Activated CD4-positive, alpha-beta T cell treated with anti-CD3 and anti-CD28 coated beads, Interleukin-2, amount 10 ng/mL, durations not matched to agents 7 days and 5 days (primary cell): ENCODE data around the gene STK16. TPM values are rescaled to one million over a fixed set of nuclear protein-coding genes. Genes with fewer than 3 reads are reported as not detected.
A peak's percentile ranks its signal among the peaks of the same experiment; 100 is the strongest.

Experiments used
- CTCF ChIA-PET: fragments of 350-600 bp; sonication (Branson Sonifier 250); formaldehyde crosslinking; loops from one replicate; lab custom pipeline; 2021; ENCODE audit warnings: antibody characterized with exemption; lab: Charles Lee
- POLR2A ChIA-PET: fragments of 350-600 bp; sonication (Branson Sonifier 250); formaldehyde crosslinking; loops from one replicate; lab custom pipeline; 2021; ENCODE audit warnings: antibody characterized with exemption; lab: Charles Lee
- DNase-seq: peaks from one replicate; pipeline ENCODE4 v3.0.0-alpha.2; 2020
- H3K27ac Mint-ChIP-seq: one replicate; pipeline ENCODE4 v1.8.0; 2021; ENCODE audit warnings: mild to moderate bottlenecking, moderate library complexity, mixed read lengths
- H3K27me3 Mint-ChIP-seq: one replicate; pipeline ENCODE4 v1.8.0; 2021; ENCODE audit warnings: mixed read lengths
- H3K36me3 Mint-ChIP-seq: one replicate; pipeline ENCODE4 v1.8.0; 2021; ENCODE audit warnings: low read depth, mixed read lengths
- H3K4me1 Mint-ChIP-seq: one replicate; pipeline ENCODE4 v1.8.0; 2021; ENCODE audit warnings: mixed read lengths
- H3K4me3 Mint-ChIP-seq: one replicate; pipeline ENCODE4 v1.8.0; 2021; ENCODE audit warnings: mild to moderate bottlenecking, moderate library complexity, mixed read lengths
- H3K9me3 Mint-ChIP-seq: one replicate; pipeline ENCODE4 v1.8.0; 2021; ENCODE audit warnings: mixed read lengths
- microRNA-seq: library from miRNA; unstranded; fragments of <30 nt; microRNA quantifications from one replicate; pipeline ENCODE4 v1.2.0, GENCODE V29; 2021; ENCODE audit warnings: borderline microRNAs expressed, borderline replicate concordance
- total RNA-seq, 2 experiments: library from RNA; stranded (reverse); gene quantifications; one replicate each; pipeline ENCODE4 v1.2.3, GENCODE V29; 2021

Gene STK16
- total RNA-seq, 2 experiments from 2014 or later = 33.0 to 33.5 TPM

- H3K36me3 Mint-ChIP-seq = no peaks in the 10 kb centered on the region
- POLR2A ChIA-PET = interaction anchor here (0.6 to 1.5 kb wide), 2 partner anchors 40 to 118 kb away, joined by 4 read pairs; partner anchors contain the start of genes CNPPD1 and TUBA4A
- H3K27ac Mint-ChIP-seq = peak overlapping the region; percentile 77
- H3K9me3 Mint-ChIP-seq = no peaks in the 10 kb centered on the region
- CTCF ChIA-PET = interaction anchor here (0.5 to 10.7 kb wide), 68 partner anchors 9 to 624 kb away, joined by 3 to 194 read pairs (median 5); partner anchors contain the start of genes ABCB6, ANKZF1, ATG9A and CFAP65
- H3K27me3 Mint-ChIP-seq = peaks cover 13% of the 10 kb centered on the region
- H3K4me3 Mint-ChIP-seq = peak overlapping the region; percentile 67
- DNase-seq = peak; percentile 88
- H3K4me1 Mint-ChIP-seq = peaks cover 31% of the 10 kb centered on the region
Observed at GRCh38 chr2:219294356-219295351, 49.4 kb downstream of the STK16 start.

- DNase-seq = no peak
- H3K27ac Mint-ChIP-seq = no peak overlapping the region
- H3K4me3 Mint-ChIP-seq = no peak overlapping the region
- H3K27me3 Mint-ChIP-seq = peaks cover 20% of the 10 kb centered on the region
- ChIA-PET POLR2A (interaction anchor here (1.5 kb wide), 1 partner anchor 42 kb away, joined by 4 read pairs; the partner anchor contains the start of gene TUBA4A), CTCF (interaction anchor here (1.0 to 10.7 kb wide), 16 partner anchors 9 to 400 kb away, joined by 3 to 194 read pairs (median 6); partner anchors contain the start of genes CNPPD1, DNAJB2, NHEJ1 and PTPRN)
- no peaks in the 10 kb centered on the region for H3K9me3 Mint-ChIP-seq
- H3K4me1 Mint-ChIP-seq = peaks cover 31% of the 10 kb centered on the region
- no peaks in the 10 kb centered on the region for H3K36me3 Mint-ChIP-seq
Observed at GRCh38 chr2:219296142-219296541, 50.9 kb downstream of the STK16 start.

DNA sequence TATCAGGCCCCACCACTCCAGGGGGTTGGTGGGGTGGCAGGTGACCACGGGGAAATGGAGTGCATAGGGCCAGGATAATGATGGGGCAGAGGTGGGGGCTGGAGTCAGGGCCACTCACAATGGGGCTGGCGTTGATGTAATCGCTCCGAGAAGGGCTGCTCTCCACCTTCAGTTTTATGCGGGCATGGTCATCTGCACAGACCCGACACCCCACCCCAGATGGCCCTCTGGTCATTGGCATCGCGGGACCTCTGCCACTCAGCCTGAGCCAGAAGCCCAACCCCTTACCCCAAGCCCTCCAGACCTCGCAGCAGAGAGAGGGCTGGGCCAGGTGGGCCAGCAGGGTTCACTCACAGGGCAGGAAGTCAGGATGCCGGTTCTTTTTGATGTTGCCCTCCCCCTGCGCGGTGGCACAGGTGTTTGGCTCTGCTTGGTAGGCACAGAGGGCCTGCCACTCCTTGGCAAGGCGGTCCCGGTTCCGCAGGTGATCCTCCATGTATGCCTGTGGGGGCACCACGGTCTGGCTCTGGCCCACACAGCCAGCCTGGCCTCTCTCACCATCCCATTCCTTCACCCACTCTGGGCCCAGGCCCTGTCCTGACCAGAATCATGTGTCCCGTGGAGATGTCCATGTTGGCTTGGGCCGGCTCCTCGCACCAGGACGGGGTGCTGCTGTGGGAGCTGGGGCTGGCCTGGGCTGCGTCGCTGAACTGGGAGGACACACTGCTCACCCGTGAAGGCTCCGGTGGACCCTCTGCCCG lies 51.5 kb downstream of the STK16 start:
- Mint-ChIP-seq H3K27me3 (peaks cover 23% of the 10 kb centered on the region), H3K4me1 (peaks cover 31% of the 10 kb centered on the region), H3K27ac (no peak overlapping the region), H3K4me3 (no peak overlapping the region), H3K36me3 (no peaks in the 10 kb centered on the region), H3K9me3 (no peaks in the 10 kb centered on the region)
- CTCF ChIA-PET = interaction anchor here (1.0 to 10.7 kb wide), 8 partner anchors 15 to 141 kb away, joined by 3 to 194 read pairs (median 16); partner anchors contain the start of genes CNPPD1, DNAJB2, NHEJ1 and TUBA4A
- POLR2A ChIA-PET = no interaction called here
- DNase-seq = peak; percentile 17

- POLR2A ChIA-PET = no interaction called here
- H3K9me3 Mint-ChIP-seq = no peaks in the 10 kb centered on the region
- peaks cover 31% of the 10 kb centered on the region for H3K4me1 Mint-ChIP-seq
Observed at GRCh38 chr2:219297766-219298456, 52.6 kb downstream of the STK16 start.

GRCh38 chr2:219298759-219299371 lies 53.6 kb downstream of the STK16 start:
- DNase-seq = peak; percentile 87
- ChIA-PET CTCF (interaction anchor here (0.9 to 10.7 kb wide), 8 partner anchors 8 to 139 kb away, joined by 3 to 194 read pairs (median 4); partner anchors contain the start of genes ABCB6 and DNAJB2), POLR2A (no interaction called here)
- Mint-ChIP-seq H3K9me3 (no peaks in the 10 kb centered on the region), H3K27ac (no peak overlapping the region), H3K27me3 (peaks cover 32% of the 10 kb centered on the region), H3K4me3 (no peak overlapping the region), H3K36me3 (no peaks in the 10 kb centered on the region), H3K4me1 (peaks cover 29% of the 10 kb centered on the region)

More at GRCh38 chr2:219297766-219298456, 52.6 kb downstream of the STK16 start:
- CTCF ChIA-PET = interaction anchor here (0.8 to 10.7 kb wide), 7 partner anchors 18 to 142 kb away, joined by 3 to 194 read pairs (median 4); partner anchors contain the start of genes DNAJB2 and NHEJ1
- H3K36me3 Mint-ChIP-seq = no peaks in the 10 kb centered on the region
- DNase-seq = no peak
- H3K4me3 Mint-ChIP-seq = no peak overlapping the region
- peaks cover 26% of the 10 kb centered on the region for H3K27me3 Mint-ChIP-seq
- no peak overlapping the region for H3K27ac Mint-ChIP-seq

DNA sequence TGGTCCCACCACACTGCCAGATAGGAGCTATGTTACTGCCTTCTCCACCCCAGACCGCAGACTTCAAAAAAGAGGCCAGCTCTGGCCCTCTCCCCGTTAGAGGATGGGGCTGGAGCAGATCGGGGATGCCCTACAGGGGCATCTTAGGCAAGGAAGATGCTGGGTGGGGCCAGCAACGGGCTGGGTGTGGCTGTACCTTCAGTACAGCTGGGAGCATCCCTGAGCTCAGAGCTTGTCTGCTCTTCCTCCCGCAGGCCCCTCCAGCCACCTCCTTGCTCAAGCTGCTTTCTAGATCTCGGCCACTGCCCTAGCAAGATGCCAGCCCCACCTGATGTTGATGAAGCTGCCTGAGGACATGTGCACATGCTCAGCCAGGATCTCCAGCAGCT lies 54.1 kb downstream of the STK16 start:
- Mint-ChIP-seq H3K9me3 (no peaks in the 10 kb centered on the region), H3K36me3 (no peaks in the 10 kb centered on the region), H3K4me1 (peaks cover 24% of the 10 kb centered on the region), H3K4me3 (no peak overlapping the region), H3K27me3 (peaks cover 33% of the 10 kb centered on the region), H3K27ac (no peak overlapping the region)
- ChIA-PET POLR2A (no interaction called here), CTCF (interaction anchor here (0.7 to 10.7 kb wide), 11 partner anchors 8 to 269 kb away, joined by 3 to 194 read pairs (median 4); partner anchors contain the start of genes ABCB6 and DNAJB2)
- DNase-seq = no peak

Small RNA genes lying within 50 kb of the gene (microRNA-seq; reads per million reads assigned to microRNA genes)
- gene MIR153-1 = not detected

Other genes with a start within 250 kb of the STK16 start
- not detected for gene CFAP65, start 204.0 kb upstream of the STK16 start, total RNA-seq
- not detected for gene IHH, start 184.6 kb upstream of the STK16 start, total RNA-seq
- 10 to 100 TPM; 18.1 to 20.3 TPM for gene NHEJ1, start 84.7 kb upstream of the STK16 start, total RNA-seq
- 1 to 10 TPM; 2.3 to 2.8 TPM for gene SLC23A3, start 75.5 kb upstream of the STK16 start, total RNA-seq
- gene CNPPD1, start 68.6 kb upstream of the STK16 start, total RNA-seq = 10 to 100 TPM; 79.6 to 79.8 TPM
- 100 to 1,000 TPM in 1 of 2 experiments, 10 to 100 TPM in 1; 95.1 to 102 TPM for gene RETREG2, start 67.2 kb upstream of the STK16 start, total RNA-seq
- gene ZFAND2B, start 38.7 kb upstream of the STK16 start, total RNA-seq = 10 to 100 TPM; 49.1 to 60.2 TPM
- 10 to 100 TPM; 10.0 to 10.3 TPM for gene ABCB6, start 26.5 kb upstream of the STK16 start, total RNA-seq
- gene ATG9A, start 15.8 kb upstream of the STK16 start, total RNA-seq = 10 to 100 TPM; 48.5 to 52.9 TPM
- gene ANKZF1, start 15.7 kb upstream of the STK16 start, total RNA-seq = 100 to 1,000 TPM in 1 of 2 experiments, 10 to 100 TPM in 1; 92.0 to 100 TPM
- 1 to 10 TPM; 3.3 to 3.4 TPM for gene GLB1L, start within 50 bp of the STK16 start, total RNA-seq
- gene TUBA4B, start 7.8 kb downstream of the STK16 start, total RNA-seq = not detected
- gene TUBA4A, start 8.4 kb downstream of the STK16 start, total RNA-seq = 100 to 1,000 TPM; 261 to 339 TPM
- gene DNAJB2, start 33.9 kb downstream of the STK16 start, total RNA-seq = 10 to 100 TPM; 38.2 to 40.9 TPM
- not detected for gene PTPRN, start 63.9 kb downstream of the STK16 start, total RNA-seq
- gene RESP18, start 87.3 kb downstream of the STK16 start, total RNA-seq = not detected
- 10 to 100 TPM; 58.8 to 64.9 TPM for gene DNPEP, start 142.4 kb downstream of the STK16 start, total RNA-seq
- not detected for gene DES, start 172.9 kb downstream of the STK16 start, total RNA-seq
- 1 to 10 TPM; 2.0 to 2.6 TPM for gene SPEG, start 189.4 kb downstream of the STK16 start, total RNA-seq